ENCODE data around the gene CASZ1.

Gene CASZ1

GRCh38 chr1:10592373-10592772 lies 204.1 kb downstream of the CASZ1 start:
- DNase-seq = no peak

DNA sequence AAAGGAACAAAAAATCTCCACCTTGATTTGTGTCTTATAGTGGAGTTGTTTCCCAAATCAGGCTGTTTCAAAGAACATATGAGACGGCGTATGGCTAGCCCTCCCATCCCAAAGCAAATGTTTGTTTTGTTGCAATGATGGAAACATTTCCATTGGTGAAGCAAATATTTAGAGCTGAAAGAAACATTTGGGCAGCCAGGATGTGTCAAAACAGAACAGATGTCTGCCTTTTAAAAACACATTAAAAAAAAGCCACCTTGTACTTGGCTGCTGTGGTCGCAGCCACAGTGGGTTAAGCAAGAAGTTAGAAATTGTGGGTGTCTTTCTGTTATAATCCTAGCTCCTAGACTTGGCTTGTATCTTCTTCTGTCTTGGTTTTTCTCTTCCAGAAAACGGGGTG lies 205.4 kb downstream of the CASZ1 start:
- DNase-seq = no peak

- no peak for DNase-seq
Measured at GRCh38 chr1:10589074-10589473, 207.4 kb downstream of the CASZ1 start.

GRCh38 chr1:10588640-10589039 lies 207.8 kb downstream of the CASZ1 start:
- DNase-seq = no peak

All from NCI-H1417 treated with DMSO at 0.1 percent for 48 hours (cell line).